Measurements from ENCODE around the gene ELOF1.
"Not testable (repeated sequence)": the region's sequence is repeated elsewhere in the genome, so short reads cannot be mapped to it uniquely, and the experiment has no call there.

- not testable (repeated sequence) for TF ChIP-seq POLR2A (IDR thresholded peaks at IDR 0.05; ENCODE audit: low read depth, low read length); MYC (IDR thresholded peaks at IDR 0.05; ENCODE audit: low read depth, low read length); MAX (IDR thresholded peaks at IDR 0.05; ENCODE audit: insufficient read depth, insufficient read length); CTCF (IDR thresholded peaks at IDR 0.05; ENCODE audit: extremely low read depth in 1 of 2, insufficient read depth in 1 of 2, low read depth in 1 of 2, low read length in 2 of 2); POLR2AphosphoS5 (IDR thresholded peaks at IDR 0.05; ENCODE audit: insufficient read depth, low read depth, low read length); JUN (IDR thresholded peaks at IDR 0.05; ENCODE audit: borderline replicate concordance, insufficient read depth, insufficient read length, low read depth); EZH2 (IDR thresholded peaks at IDR 0.05; ENCODE audit: borderline replicate concordance, low read depth, low read length, severe bottlenecking); GATA2 (IDR thresholded peaks at IDR 0.05; ENCODE audit: insufficient read depth, insufficient read length, low read depth, low read length)
Observed at GRCh38 chr19:11564082-11564807, 5.2 kb upstream of the ELOF1 start.
